HEK293 (cell line): ENCODE measurements around the gene UST.

ENCODE experiments used
- CTCF ChIA-PET: fragments of 350-600 bp; formaldehyde crosslinking; extraction: SDS; loops from one replicate; lab custom pipeline; 2021; ENCODE audit warnings: antibody characterized with exemption; lab: Yijun Ruan, JAX
- POLR2A ChIA-PET: fragments of 300-600 bp; formaldehyde crosslinking; extraction: SDS; loops from one replicate; lab custom pipeline; 2020; ENCODE audit warnings: antibody characterized with exemption, inconsistent platforms; lab: Yijun Ruan, JAX
- H3K27ac ChIP-seq: fragments of 200-500 bp; sonication (Bioruptor generic); 2 replicates; pipeline ENCODE4 v1.5.1; 2014; ENCODE audit warnings: low read depth, low read length, control low read depth, inconsistent platforms; ENCODE audit errors: extremely low read depth
- H3K36me3 ChIP-seq, 2 experiments: fragments of 200-500 bp in 1 of 2; sonication (Bioruptor generic) in 1 of 2; 1 replicate in 1 of 2; 2 replicates in 1 of 2; pipeline ENCODE4 v1.5.1; 2014 to 2017; ENCODE audit warnings: inconsistent platforms in 2 of 2, low read length in 2 of 2; ENCODE audit not compliant: control insufficient read depth in 2 of 2, insufficient read depth in 1 of 2
- H3K4me1 ChIP-seq: fragments of 200-500 bp; sonication (Bioruptor generic); 2 replicates; pipeline ENCODE4 v1.5.1; 2014; ENCODE audit warnings: mild to moderate bottlenecking, low read length, inconsistent platforms; ENCODE audit not compliant: control insufficient read depth, insufficient read depth
- H3K4me3 ChIP-seq: 2 replicates; pipeline ENCODE4 v1.5.1; 2011; ENCODE audit warnings: low read depth, mild to moderate bottlenecking, control low read depth, low read length, moderate library complexity
- H3K9me3 ChIP-seq: fragments of 200-500 bp; sonication (Bioruptor generic); 2 replicates; pipeline ENCODE4 v1.5.1; 2014; ENCODE audit warnings: low read depth, low read length, inconsistent platforms; ENCODE audit not compliant: control insufficient read depth, insufficient read depth
- WT1 ChIP-seq: fragments of 450-650 bp; formaldehyde crosslinking; IDR thresholded peaks from 2 replicates; pipeline ENCODE4 v1.5.1; 2016; ENCODE audit warnings: missing biosample characterization, missing genetic modification characterization
- ZBTB21 ChIP-seq: fragments of 450-650 bp; formaldehyde crosslinking; IDR thresholded peaks from 2 replicates; pipeline ENCODE4 v1.5.1; 2017; ENCODE audit warnings: missing biosample characterization, missing genetic modification characterization
- ZBTB48 ChIP-seq: fragments of 450-650 bp; formaldehyde crosslinking; IDR thresholded peaks from 2 replicates; pipeline ENCODE4 v1.5.1; 2016; ENCODE audit warnings: missing biosample characterization, missing genetic modification characterization
- ZNF132 ChIP-seq: fragments of 450-650 bp; formaldehyde crosslinking; IDR thresholded peaks from 2 replicates; pipeline ENCODE4 v1.5.1; 2017; ENCODE audit warnings: missing biosample characterization, missing genetic modification characterization, borderline replicate concordance
- ZNF157 ChIP-seq: fragments of 450-650 bp; formaldehyde crosslinking; IDR thresholded peaks from 2 replicates; pipeline ENCODE4 v1.5.1; 2016; ENCODE audit warnings: missing biosample characterization, missing genetic modification characterization
- ZNF184 ChIP-seq: fragments of 450-650 bp; IDR thresholded peaks from 2 replicates; pipeline ENCODE4 v1.5.1; 2018; ENCODE audit warnings: missing biosample characterization, mild to moderate bottlenecking, missing genetic modification characterization
- ZNF202 ChIP-seq: fragments of 450-650 bp; formaldehyde crosslinking; IDR thresholded peaks from 2 replicates; pipeline ENCODE4 v1.5.1; 2016; ENCODE audit warnings: missing biosample characterization, missing genetic modification characterization, borderline replicate concordance
- ZNF239 ChIP-seq: fragments of 450-650 bp; formaldehyde crosslinking; IDR thresholded peaks from 2 replicates; pipeline ENCODE4 v1.5.1; 2016; ENCODE audit warnings: missing biosample characterization, missing genetic modification characterization
- ZNF248 ChIP-seq: fragments of 450-650 bp; formaldehyde crosslinking; IDR thresholded peaks from 2 replicates; pipeline ENCODE4 v1.5.1; 2017; ENCODE audit warnings: missing biosample characterization, missing genetic modification characterization
- ZNF26 ChIP-seq: fragments of 450-650 bp; formaldehyde crosslinking; IDR thresholded peaks from 2 replicates; pipeline ENCODE4 v1.5.1; 2016; ENCODE audit warnings: missing biosample characterization, missing genetic modification characterization
- ZNF266 ChIP-seq: fragments of 450-650 bp; formaldehyde crosslinking; IDR thresholded peaks from 2 replicates; pipeline ENCODE4 v1.5.1; 2016; ENCODE audit warnings: missing biosample characterization, missing genetic modification characterization, low read depth
- ZNF292 ChIP-seq: fragments of 450-650 bp; formaldehyde crosslinking; IDR thresholded peaks from 2 replicates; pipeline ENCODE4 v1.5.1; 2016; ENCODE audit warnings: low read depth, missing biosample characterization, missing genetic modification characterization, borderline replicate concordance
- ZNF391 ChIP-seq: fragments of 450-650 bp; formaldehyde crosslinking; IDR thresholded peaks from 2 replicates; pipeline ENCODE4 v1.5.1; 2016; ENCODE audit warnings: low read depth, missing biosample characterization, missing genetic modification characterization, borderline replicate concordance
- ZNF394 ChIP-seq: fragments of 450-650 bp; formaldehyde crosslinking; IDR thresholded peaks from 2 replicates; pipeline ENCODE4 v1.5.1; 2016; ENCODE audit warnings: missing biosample characterization, missing genetic modification characterization, mild to moderate bottlenecking, moderate library complexity, borderline replicate concordance
- ZNF692 ChIP-seq: fragments of 450-650 bp; formaldehyde crosslinking; IDR thresholded peaks from 2 replicates; pipeline ENCODE4 v1.5.1; 2016; ENCODE audit warnings: missing biosample characterization, missing genetic modification characterization
- ZNF777 ChIP-seq: fragments of 450-650 bp; formaldehyde crosslinking; IDR thresholded peaks from 2 replicates; pipeline ENCODE4 v1.5.1; 2017; ENCODE audit warnings: missing biosample characterization, missing genetic modification characterization, borderline replicate concordance
- TF ChIP-seq, protein P1 (sequence below): fragments of 450-650 bp; formaldehyde crosslinking; IDR thresholded peaks from 2 replicates; pipeline ENCODE4 v1.5.1; 2016; ENCODE audit warnings: missing biosample characterization, missing genetic modification characterization, borderline replicate concordance
- TF ChIP-seq, protein P2 (sequence below): fragments of 450-650 bp; formaldehyde crosslinking; IDR thresholded peaks from 2 replicates; pipeline ENCODE4 v1.5.1; 2016; ENCODE audit warnings: missing biosample characterization, missing genetic modification characterization

Gene UST

GRCh38 chr6:148697895-148698440 lies 48.9 kb upstream of the UST start:
- TF ChIP-seq ZBTB48, result no peak
- no peak for TF ChIP-seq ZNF202
- TF ChIP-seq, protein P1, sequence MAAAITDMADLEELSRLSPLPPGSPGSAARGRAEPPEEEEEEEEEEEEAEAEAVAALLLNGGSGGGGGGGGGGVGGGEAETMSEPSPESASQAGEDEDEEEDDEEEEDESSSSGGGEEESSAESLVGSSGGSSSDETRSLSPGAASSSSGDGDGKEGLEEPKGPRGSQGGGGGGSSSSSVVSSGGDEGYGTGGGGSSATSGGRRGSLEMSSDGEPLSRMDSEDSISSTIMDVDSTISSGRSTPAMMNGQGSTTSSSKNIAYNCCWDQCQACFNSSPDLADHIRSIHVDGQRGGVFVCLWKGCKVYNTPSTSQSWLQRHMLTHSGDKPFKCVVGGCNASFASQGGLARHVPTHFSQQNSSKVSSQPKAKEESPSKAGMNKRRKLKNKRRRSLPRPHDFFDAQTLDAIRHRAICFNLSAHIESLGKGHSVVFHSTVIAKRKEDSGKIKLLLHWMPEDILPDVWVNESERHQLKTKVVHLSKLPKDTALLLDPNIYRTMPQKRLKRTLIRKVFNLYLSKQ (tag by site-specific recombination), result no peak
- no peak for TF ChIP-seq ZBTB21 (tag by site-specific recombination)
- TF ChIP-seq ZNF266 (tag by site-specific recombination), result no peak
- no peak for TF ChIP-seq WT1 (tag by site-specific recombination)
- TF ChIP-seq ZNF26 (tag by site-specific recombination), result no peak
- no peak for TF ChIP-seq ZNF777 (tag by site-specific recombination)
- no peak for TF ChIP-seq ZNF394
- no peak for TF ChIP-seq ZNF239 (tag by site-specific recombination)
- no peak for TF ChIP-seq ZNF157 (tag by site-specific recombination)
- TF ChIP-seq, protein P2, sequence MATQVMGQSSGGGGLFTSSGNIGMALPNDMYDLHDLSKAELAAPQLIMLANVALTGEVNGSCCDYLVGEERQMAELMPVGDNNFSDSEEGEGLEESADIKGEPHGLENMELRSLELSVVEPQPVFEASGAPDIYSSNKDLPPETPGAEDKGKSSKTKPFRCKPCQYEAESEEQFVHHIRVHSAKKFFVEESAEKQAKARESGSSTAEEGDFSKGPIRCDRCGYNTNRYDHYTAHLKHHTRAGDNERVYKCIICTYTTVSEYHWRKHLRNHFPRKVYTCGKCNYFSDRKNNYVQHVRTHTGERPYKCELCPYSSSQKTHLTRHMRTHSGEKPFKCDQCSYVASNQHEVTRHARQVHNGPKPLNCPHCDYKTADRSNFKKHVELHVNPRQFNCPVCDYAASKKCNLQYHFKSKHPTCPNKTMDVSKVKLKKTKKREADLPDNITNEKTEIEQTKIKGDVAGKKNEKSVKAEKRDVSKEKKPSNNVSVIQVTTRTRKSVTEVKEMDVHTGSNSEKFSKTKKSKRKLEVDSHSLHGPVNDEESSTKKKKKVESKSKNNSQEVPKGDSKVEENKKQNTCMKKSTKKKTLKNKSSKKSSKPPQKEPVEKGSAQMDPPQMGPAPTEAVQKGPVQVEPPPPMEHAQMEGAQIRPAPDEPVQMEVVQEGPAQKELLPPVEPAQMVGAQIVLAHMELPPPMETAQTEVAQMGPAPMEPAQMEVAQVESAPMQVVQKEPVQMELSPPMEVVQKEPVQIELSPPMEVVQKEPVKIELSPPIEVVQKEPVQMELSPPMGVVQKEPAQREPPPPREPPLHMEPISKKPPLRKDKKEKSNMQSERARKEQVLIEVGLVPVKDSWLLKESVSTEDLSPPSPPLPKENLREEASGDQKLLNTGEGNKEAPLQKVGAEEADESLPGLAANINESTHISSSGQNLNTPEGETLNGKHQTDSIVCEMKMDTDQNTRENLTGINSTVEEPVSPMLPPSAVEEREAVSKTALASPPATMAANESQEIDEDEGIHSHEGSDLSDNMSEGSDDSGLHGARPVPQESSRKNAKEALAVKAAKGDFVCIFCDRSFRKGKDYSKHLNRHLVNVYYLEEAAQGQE (tag by site-specific recombination), result no peak
- TF ChIP-seq ZNF184 (tag by site-specific recombination), result no peak
- Histone ChIP-seq H3K36me3 (no peaks in the 10 kb centered on the region), H3K27ac (no peak overlapping the region), H3K4me1 (no peaks in the 10 kb centered on the region), H3K9me3 (no peaks in the 10 kb centered on the region), H3K4me3 (no peak overlapping the region)
- ChIA-PET POLR2A (no interaction called here), CTCF (no interaction called here)

GRCh38 chr6:148698671-148699180 lies 48.1 kb upstream of the UST start:
- ChIA-PET CTCF (no interaction called here), POLR2A (no interaction called here)
- no peak overlapping the region for H3K27ac ChIP-seq
- no peaks in the 10 kb centered on the region for H3K4me1 ChIP-seq
- H3K9me3 ChIP-seq, result no peaks in the 10 kb centered on the region
- H3K4me3 ChIP-seq, result no peak overlapping the region
- TF ChIP-seq ZNF132 (tag by site-specific recombination) (no peak), ZNF391 (tag by site-specific recombination) (no peak), ZNF692 (tag by site-specific recombination) (no peak), ZNF248 (no peak), ZNF292 (tag by site-specific recombination) (no peak)
- TF ChIP-seq, all 188 proteins: peak for 0
- H3K36me3 ChIP-seq, result no peaks in the 10 kb centered on the region
